Activated gamma-delta T cell treated with Interleukin-2 at 50 U/mL for 16 hours (primary cell): ENCODE measurements around the gene KCNIP1.
A peak's percentile ranks its signal among the peaks of the same experiment; 100 is the strongest.

ENCODE experiments used
- DNase-seq: peaks from one replicate; pipeline ENCODE4 v3.0.0-alpha.2; 2020

The KCNIP1 gene

DNA sequence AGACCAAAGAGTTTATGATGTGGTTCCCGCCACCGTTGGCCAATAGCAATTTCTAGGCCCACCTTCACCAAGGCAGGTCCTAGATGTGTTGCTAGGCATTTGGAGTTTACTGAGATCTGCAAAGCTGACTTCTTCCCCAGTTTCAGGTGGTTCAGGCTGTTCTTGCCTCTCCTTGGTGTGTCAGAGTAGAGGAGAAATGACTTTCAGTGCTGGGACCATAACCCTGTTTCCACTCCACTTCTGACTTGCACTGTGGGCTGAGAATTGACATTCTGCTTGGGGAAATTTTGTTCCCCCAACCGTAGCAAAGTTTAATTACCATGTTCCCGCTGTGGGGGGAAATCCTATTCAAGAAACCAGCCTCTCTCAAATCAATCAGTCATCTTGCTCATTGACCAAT, 151.7 kb downstream of the KCNIP1 start:
- DNase-seq: no peak

DNA sequence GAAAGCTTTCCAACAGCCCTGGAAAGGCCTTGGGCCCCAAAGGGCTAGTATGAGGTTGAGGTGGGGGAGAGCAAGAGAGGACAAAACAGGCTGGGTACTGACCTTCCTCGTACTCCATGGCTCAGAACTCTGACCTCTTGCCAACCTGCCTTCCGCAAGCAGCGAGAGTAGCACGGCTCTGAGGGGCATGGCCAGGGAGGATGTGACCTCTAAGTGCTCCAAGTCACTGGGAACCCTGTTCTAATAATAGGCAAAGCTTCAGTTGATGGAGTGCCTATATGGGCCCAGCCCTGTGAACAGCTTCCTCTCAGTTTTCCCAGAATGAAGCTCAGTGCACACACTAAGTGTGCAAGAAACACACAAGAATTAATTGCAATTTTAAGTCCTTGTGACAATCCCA, 152.1 kb downstream of the KCNIP1 start:
- DNase-seq: no peak

DNA sequence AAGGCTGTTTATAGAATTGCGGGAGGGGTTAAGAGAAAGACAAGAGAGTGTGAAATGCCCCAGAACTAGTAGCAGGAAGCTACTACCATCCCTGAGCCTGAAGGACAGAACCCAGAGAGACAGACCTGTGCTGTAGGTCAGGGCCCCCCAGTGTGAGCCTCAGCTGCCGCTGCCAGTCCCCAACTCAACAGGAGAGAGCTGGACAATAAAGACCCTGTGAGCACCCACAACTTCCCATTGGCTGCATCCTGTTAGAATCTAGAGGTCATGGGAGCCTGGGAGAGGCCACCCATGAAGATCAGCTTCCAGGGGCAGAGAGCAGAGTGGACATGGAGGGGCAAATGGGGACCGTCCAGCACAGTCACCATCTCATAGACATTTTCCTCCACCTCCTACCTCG, 152.5 kb downstream of the KCNIP1 start:
- DNase-seq: no peak

DNA sequence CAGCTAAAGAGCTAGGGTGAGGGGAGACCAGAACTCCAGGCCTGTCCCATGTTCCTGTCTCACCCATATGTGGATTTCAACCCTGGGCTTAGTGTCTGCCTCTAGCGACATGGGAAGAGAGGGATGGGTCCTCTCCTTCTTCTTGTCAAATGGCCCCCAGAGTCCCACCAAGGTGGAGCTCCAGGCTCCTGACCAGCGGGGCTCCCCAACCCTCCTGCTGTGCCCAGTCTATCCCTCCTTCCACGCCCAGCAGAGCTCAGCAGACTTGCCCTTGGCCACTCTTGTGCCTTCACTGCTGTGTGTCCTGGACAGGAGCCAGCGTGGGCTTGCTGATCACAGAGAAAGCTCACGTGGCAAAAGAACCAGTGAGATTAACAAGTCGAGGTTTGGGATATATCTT, 156.7 kb downstream of the KCNIP1 start:
- DNase-seq: no peak

DNA sequence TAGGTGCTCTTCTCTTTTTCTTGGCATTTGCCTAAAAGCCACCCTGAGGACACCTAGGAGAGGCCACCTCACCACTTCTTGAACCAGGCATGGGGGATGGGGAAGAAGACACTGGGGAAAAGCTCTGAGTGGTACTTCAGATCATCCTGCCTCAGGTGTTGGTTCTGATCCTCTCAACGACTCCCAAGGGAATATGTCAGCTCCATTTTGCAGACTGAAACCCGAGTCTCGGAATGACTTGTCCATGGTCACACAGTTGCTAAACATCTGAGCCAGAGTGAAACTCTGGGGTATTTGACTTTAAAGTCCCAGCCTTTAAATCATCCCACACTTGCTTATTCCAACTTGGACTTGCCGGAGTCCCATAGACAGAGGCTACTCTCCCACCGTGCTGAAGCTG, 159.1 kb downstream of the KCNIP1 start:
- no peak for DNase-seq

DNA sequence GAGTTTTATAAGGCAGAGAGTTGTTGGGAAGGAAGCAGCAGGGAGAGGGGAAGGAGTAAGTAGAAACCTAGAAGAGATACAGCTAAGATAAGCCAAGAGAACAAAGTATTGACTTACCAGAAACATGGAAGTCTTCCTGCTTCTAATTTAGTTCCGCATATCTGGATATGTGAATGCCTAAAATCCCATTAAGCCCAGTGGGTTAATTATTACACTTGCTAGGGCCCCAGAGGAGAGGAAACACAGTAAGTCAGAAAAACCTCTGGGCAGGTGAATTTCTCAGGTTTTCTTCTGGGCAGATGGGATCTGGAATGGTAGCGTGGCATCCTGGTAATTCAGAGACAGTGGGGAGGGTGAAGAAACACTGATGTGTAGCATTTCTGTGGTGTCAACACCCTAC, 175.0 kb downstream of the KCNIP1 start:
- no peak for DNase-seq

DNA sequence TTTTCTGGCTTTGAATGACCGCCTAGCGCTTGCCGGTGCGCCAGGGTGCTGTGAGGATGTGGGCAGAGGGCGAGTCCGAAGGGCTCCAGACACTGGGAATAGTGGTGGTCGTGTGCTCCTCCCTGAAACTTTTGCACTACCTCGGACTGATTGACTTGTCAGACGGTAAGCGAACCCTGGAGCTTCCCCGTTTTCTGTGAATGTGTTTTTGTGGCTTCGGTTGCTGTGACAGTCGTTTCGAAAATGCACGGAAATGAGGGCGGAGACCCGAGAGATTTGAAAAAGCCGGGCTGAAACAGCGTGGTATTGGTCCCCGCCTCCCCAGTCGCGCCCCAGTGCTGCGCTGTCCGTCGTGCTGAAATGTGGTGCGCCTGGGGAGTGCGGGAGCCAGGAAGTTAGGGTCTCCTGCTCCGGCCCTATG, 177.2 kb downstream of the KCNIP1 start:
- DNase-seq: peak; percentile 10

DNA sequence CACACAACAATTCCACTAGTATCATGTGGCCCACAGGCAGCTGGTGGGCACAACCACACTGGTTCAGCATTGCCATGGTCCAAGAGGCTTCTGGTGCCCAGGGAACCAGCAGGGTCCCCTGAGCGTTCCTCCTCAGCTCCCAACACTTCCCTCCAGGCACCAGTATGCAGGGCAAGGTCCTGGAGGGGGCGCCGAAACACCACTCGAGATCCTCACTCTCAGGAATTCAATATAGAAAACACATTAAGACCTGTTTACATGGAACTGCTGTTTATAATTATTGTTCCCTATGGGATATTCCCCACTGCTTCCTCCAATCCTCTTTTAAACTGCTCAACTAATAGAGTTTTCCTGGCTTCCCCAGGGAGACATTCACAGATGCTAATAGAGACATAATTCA, 187.8 kb downstream of the KCNIP1 start:
- no peak for DNase-seq

DNA sequence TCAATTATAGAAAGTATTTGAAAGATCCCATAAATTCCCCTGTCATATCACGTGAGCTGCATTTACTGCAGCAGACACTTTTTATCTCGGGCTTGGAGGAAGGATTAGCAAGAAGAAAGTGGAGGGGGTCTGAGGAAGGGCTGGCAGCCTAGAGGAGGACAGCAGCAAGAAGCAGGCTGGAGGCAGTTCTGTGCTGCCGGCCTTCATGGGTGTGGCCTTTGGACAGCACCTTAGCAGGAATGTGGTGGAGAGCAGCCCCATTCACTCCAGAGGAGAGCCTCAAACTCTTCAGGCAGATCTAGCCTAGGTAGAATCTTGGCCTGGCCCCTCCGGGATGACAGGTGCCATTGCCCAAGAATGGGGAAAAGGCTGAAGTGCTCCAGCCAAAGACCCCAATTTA, 189.9 kb downstream of the KCNIP1 start:
- no peak for DNase-seq

DNA sequence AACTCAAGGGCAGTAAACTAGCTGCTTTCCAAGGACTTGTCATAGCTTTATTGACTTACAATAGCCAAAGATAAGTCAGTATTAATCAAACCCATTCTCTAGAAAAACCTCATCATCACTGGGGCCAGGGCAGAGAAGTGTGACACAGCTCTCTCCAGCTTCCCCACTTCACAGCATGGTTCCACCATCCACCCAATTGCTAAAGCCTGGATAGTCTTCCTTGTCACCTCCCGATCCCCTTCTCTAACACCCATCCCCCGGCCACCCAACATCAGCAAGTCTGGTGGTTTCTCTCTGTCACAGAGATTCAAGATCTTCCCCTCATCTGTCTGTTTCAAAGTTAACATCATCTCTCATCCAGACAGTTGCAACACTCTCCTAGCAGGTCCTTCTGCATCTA, 191.1 kb downstream of the KCNIP1 start:
- no peak for DNase-seq

DNA sequence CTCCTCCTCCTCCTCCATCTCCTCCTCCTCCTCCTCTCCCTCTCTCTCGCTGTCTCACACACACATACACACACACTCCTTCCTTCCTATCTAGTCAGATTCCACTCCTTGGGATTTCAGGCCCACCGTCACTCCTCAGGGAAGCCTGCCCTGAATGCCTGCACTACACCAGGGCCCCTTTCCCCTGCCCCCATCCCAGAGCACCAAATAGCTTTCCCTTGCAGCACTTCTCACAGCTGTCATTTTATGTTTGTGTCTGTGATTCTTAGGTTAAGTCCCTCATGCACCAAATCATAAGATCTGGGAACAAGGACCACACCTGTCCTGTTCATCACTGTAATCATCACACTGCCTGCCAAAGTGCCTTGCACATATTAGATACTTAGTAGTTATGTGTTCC, 193.2 kb downstream of the KCNIP1 start:
- DNase-seq: no peak

DNA sequence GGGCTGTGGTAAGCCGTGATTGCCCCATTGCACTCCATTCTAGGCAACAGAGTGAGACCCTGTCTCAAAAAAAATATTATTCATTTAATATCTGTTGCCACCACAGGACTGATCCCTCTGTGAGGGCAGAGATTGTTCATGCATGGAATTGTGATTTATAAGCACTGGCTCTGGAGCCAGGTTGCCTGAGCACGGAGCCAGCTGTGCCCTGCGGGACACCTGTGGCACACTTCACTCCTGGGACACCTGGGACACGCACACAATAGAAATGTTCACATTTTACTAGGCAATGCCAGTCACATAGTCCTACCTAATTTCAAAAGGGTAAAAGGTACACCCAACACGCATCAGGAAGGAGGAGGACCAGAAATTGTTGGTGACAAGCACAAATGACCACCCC, 196.7 kb downstream of the KCNIP1 start:
- DNase-seq: no peak

DNA sequence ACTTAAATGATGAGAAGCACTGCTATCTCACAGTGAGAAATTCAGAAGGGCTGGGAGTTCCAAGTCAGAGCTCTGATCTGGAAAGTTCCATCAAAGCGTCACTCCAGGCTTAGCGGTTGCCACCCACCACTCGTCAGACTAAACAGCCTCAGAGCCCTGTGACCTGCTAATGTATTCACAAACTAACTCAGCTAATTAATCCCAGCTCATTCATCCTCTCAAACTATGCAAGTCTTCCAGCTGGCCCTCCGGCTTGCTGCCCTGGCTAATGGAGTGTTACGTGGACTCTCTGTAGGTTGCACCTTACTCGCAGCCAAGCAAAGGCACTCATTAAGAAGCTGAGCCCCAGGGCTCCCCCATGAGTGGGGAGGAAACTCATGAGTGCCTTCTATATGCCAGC, 197.5 kb downstream of the KCNIP1 start:
- no peak for DNase-seq

DNA sequence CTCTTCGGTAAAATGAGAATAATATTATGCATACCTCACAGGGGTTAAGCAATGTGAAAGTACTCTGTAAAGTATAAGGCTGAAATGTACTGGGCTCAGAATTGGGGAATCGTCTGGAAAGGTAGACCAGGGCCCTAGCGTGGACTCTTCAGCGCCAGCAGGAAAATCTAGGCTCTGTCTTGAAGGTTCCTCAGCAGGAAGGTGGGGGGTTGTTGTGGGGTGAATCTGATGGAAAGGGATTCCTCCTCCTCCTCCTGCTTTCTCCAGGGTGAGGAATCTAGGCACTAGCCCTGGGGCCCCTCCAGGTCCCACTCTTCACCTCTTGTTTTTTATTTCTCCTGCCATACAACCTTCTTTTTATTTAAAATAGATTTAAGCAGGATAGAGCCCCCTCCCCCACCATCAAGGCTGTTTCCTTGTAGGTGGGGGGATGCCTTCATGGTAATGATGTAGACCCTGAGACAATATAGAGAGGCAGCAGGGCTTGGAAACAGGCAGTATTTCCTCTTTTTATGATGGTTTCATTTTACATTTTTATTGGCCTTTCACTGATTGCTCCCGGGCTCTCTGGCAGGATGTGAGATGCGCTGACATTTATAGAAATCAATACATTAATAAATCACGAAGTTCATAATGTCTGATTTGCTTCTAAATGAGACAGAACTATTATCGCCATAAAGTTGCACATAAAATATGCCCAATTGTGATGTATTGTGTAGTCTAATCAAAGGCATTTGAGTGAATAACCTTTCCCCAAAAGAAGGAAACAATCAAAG, 200.8 kb downstream of the KCNIP1 start:
- DNase-seq: no peak

DNA sequence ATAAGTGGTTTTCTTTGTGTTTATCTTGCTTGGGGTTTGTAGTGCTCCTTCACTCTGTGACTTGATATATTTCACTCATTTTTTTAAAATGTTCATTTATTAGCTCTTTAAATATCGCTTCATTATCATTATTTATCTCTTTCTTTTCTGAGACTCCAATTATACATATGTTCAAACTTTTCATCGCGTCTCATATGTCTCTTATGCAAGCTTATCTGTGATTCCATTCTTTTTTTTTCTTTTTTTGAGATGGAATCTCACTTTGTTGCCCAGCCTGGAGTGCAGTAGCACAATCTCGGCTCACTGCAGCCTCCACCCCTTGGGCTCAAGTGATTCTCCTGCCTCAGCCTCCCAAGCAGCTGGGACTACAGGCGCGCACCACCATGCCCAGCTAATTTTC, 205.8 kb downstream of the KCNIP1 start:
- no peak for DNase-seq

DNA sequence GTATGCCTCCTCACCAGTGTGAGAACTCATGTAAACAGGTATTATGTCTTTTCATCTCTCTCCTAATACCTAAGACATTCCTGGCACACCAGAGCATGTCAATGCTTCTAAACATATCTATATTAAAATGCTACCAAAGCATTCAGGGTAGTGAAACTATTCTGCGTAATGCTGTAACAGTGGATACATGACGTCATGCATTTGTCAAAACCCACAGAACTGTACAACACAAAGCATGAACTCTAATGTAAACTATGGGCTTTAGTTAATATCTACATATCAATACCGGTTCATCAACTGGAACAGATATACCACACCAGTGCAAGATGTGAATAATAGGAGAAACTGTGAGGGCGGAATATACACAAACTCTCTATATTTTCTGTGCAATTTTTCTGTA, 207.5 kb downstream of the KCNIP1 start:
- no peak for DNase-seq

DNA sequence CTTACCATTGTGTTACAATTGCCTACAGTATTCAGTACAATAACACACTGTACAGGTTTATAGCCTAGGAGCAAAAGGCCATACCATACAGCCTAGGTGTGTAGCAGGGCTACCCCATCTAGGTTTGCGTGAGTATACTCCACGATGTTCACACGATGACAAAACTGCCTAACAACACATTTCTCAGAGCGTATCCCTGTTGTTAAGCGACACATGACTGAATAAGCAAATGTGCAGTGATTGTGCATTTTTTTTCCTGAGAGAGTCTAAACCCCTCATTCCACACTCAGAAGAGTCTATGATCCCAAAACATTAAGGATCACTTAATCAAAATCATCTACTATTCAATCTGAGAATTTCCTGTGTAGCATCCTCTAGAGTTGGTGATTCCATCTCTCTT, 211.3 kb downstream of the KCNIP1 start:
- DNase-seq: no peak

DNA sequence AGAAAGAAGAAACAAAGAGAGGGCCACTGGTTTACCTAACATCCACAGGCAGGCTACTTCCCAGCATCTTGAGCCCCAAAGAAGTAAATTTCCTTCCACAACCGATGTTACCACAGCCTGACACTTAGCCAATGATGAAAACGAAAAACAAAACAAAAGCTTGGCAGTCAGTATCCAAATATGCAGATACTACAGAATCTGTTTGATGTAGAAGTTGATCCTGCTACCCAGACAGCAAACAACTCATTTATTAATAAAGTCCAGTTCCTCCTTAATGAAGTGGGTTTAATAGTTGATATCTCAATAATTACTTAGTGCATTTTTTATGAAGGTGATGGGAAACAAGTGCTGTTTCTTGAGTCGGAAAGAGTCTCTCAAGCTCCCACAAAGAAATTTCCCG, 212.6 kb downstream of the KCNIP1 start:
- no peak for DNase-seq

DNA sequence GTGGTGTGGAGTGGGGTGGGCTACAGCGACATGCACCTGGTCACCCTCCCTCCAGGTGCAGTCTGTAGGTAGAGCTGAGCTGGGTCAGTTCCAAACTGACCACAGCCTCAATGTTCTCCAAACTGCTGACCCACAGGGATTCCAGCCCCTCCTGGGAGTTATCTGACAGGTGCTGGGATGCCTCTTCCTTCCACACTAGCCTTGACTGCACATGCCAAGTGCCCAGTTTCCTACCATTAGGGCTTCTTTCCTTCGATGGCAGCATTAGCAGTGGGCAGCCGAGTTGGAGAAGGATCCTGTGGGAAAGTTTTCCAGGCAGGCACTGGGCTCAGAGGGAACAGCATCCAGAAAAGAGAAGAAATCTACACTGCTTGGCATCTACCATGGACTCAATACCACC, 215.7 kb downstream of the KCNIP1 start:
- no peak for DNase-seq

DNA sequence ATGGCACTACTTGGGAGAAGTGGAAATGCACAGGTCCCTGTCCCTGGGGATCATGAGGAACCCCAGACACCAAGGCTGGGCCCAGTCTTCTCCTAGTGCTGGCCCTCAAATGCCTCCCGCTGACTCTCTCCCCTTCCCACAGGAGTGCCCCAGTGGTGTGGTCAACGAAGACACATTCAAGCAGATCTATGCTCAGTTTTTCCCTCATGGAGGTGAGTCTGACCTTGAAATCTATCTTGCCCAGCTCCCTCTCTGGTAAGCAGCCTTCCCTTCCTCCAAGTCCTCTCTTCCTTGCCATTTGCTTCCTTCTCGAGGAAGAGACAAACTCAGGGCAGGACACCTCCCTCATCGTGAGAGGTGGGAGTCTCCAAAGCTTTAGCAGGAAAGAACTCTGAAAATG, 216.4 kb downstream of the KCNIP1 start:
- DNase-seq: no peak

DNA sequence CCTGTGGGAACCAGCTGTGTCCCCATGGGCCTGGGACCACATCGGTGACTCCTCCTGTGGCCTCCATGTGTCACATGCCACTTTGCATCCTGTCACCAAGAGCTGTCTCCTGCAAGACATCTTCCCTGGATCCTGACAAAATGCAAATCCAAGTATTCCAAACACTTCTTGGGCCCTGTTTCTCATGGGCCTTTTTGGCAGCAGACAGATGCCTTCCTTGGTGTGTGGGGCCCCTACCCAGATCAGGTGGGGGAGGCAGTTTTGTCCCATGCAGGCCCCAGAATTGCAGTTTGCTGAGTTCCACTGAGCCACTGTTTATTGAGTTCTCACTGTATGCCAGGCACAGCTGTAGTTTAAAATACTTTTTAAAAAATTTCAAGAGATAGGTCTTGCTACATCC, 217.2 kb downstream of the KCNIP1 start:
- DNase-seq: no peak

DNA sequence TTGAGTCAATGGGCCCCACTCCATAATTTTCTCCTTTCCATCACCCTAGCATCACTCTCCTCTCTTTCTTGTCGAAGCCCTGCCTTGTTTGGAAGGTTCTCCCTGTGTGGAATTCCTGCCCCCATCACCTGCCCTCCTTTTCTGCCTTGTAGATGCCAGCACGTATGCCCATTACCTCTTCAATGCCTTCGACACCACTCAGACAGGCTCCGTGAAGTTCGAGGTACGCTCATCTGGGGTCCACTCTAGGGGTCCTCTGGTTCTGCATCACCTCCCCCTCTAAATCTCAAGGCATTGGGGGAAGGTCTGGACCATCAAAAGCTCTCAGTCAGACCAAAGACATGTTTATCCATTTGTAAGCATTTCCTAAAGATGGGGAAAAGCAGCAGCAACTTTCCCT, 217.9 kb downstream of the KCNIP1 start:
- DNase-seq: no peak

DNA sequence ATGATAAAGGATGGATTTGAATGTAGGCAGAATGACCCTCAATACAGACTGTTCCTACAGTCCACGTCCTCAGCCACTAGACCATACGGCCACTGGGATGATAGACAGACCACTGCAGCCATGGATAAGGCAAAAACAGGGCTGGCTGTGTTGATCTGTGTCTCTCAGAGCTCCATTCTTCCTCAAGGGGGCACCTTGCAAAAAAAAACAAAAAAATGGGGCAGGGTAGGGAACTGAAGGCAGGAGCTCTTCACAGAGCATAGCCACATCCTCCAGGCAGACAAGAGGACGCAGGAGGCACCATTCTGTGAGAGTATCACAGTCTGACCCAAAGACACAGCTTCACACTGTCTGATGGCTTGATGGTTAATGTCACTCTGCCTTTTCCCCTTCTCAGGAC, 218.5 kb downstream of the KCNIP1 start:
- no peak for DNase-seq

DNA sequence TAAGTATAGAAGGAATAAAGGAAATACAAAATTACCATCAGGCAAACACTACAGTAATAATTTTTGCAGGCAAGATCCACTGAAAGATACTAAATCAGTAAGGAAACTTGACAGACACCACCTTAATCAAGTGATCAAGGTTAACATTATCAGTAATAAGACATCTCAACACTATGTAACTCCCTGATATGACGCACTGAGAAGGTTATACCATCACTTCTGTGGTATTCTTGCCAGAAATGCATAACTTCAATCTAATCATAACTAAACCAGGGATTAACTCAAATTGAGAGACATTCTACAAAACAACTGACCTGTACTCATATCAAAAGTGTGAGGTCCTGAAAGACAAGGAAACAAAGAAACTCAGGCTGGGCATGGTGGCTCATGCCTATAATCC, 227.2 kb downstream of the KCNIP1 start:
- no peak for DNase-seq

DNA sequence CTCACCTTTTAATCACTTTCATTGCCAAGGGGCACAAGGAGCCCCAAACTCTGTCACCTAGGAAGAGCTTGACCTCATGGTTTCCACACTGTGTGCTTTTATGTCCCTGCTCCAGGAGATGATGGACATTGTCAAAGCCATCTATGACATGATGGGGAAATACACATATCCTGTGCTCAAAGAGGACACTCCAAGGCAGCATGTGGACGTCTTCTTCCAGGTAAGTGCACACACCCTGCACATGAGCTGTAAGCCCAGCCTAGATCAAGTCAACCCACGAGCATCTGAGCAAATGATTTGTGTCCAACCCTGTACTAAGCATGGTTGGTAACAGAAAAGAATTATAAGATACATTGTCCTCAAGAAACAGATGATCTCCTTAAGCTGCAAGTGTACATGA, 228.9 kb downstream of the KCNIP1 start:
- DNase-seq: no peak

DNA sequence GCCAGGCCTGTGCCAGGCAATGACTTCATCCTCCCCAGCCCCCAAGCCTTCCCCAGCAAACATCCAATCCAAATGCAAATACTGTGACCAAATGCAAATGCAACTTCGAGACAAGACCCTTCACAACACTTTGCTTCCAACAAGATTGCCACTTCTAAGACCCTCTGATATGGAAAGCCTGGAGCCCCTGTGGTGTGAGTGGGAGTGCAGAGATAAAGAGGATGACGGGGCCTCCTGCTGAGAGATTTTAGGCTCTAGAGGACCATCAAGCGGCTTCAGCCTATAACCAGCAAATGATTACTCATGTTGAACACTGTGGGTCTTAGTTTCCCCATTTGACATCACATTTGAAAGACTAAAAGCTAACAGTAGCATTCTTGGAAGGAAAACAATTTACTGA, 233.1 kb downstream of the KCNIP1 start:
- DNase-seq: no peak
